ENCODE data around the gene DHRS12.

Gene DHRS12

GRCh38 chr13:51820016-51820597, 16.1 kb upstream of the DHRS12 start:
- H3K9me3 ChIP-seq (replicated peaks in 1 of 2; ENCODE audit: control insufficient read depth in 2 of 2, insufficient read depth in 1 of 2, low read depth in 1 of 2, low read length in 2 of 2): no peaks in the 10 kb centered on the region
- no peak overlapping the region for H3K9ac ChIP-seq (ENCODE audit: low read depth, low read length, poor library complexity)
- WGBS, 2 donors (ENCODE audit: extremely low coverage in 2 of 2, insufficient read length in 2 of 2, insufficient replicate concordance in 1 of 2): no CpG with 5 or more reads among the region's 4 CpGs
- H3K14ac ChIP-seq (ENCODE audit: low read length): no peak overlapping the region
- no peak overlapping the region for H3K23ac ChIP-seq (ENCODE audit: low read depth, low read length, poor library complexity)
- H4K8ac ChIP-seq (ENCODE audit: low read depth, low read length): no peak overlapping the region
- H3K36me3 ChIP-seq (replicated peaks in 1 of 2; ENCODE audit: control insufficient read depth in 2 of 2, insufficient read depth in 2 of 2, low read length in 2 of 2): no peaks in the 10 kb centered on the region
- H2AFZ ChIP-seq (ENCODE audit: low read length): no peak overlapping the region
- no peak overlapping the region for H3K4me2 ChIP-seq (ENCODE audit: insufficient read depth, low read length, poor library complexity, severe bottlenecking)
- H3K4me3 ChIP-seq (ENCODE audit: low read length in 2 of 2): no peak overlapping the region
- peaks cover 0 to 26% (median 0%) of the 10 kb centered on the region in 3 experiments for H3K27me3 ChIP-seq (ENCODE audit: control insufficient read depth in 3 of 3, insufficient read depth in 3 of 3, low read depth in 1 of 3, low read length in 3 of 3)
- H2BK5ac ChIP-seq (ENCODE audit: low read length): no peak overlapping the region
- H3K79me1 ChIP-seq (ENCODE audit: low read depth, low read length): no peaks in the 10 kb centered on the region
- H2BK15ac ChIP-seq (ENCODE audit: low read length): no peak overlapping the region
- H3K4me1 ChIP-seq (ENCODE audit: control insufficient read depth in 2 of 2, insufficient read depth in 1 of 2, low read depth in 1 of 2, low read length in 2 of 2): no peaks in the 10 kb centered on the region
- no peak overlapping the region for H3K18ac ChIP-seq (ENCODE audit: low read length)
- no peak overlapping the region for H2BK120ac ChIP-seq (ENCODE audit: low read depth, low read length)
- no peak overlapping the region for H4K91ac ChIP-seq (ENCODE audit: low read depth, low read length, poor library complexity)
- H3K4ac ChIP-seq (ENCODE audit: low read length): no peak overlapping the region
- no peak overlapping the region for H3K27ac ChIP-seq (replicated peaks; ENCODE audit: low read length)
- no peak for DNase-seq (ENCODE audit: low spot score)
- no peak overlapping the region for H2BK12ac ChIP-seq (ENCODE audit: low read length)
- H2AK5ac ChIP-seq (ENCODE audit: low read depth, low read length): no peak overlapping the region

DNA sequence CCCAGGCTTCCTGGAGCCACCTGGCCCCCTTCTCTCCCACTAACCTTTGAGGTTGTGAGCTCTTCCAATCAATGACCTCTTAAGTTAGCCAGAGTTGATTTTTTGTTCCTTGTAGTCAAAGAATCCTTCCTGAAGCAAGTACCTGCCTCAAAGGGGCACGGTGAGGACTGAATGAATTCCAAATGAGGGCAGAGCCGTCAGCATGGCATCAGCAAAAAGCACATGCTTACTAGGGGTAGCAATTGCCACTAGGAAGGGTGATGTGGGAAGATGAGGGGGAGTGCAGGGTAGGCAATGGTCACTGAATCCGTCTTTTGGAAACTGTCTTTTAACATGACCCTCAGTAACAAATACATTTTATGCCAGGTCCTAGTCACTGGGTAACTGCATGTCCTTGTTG, 15.6 kb upstream of the DHRS12 start:
- H3K18ac ChIP-seq (ENCODE audit: low read length): no peak overlapping the region
- H3K27me3 ChIP-seq (ENCODE audit: control insufficient read depth in 3 of 3, insufficient read depth in 3 of 3, low read depth in 1 of 3, low read length in 3 of 3): peaks cover 0 to 26% (median 0%) of the 10 kb centered on the region in 3 experiments
- no CpG with 5 or more reads among the region's 3 CpGs for WGBS, 2 donors (ENCODE audit: extremely low coverage in 2 of 2, insufficient read length in 2 of 2, insufficient replicate concordance in 1 of 2)
- H3K9me3 ChIP-seq (replicated peaks in 1 of 2; ENCODE audit: control insufficient read depth in 2 of 2, insufficient read depth in 1 of 2, low read depth in 1 of 2, low read length in 2 of 2): no peaks in the 10 kb centered on the region
- H3K23ac ChIP-seq (ENCODE audit: low read depth, low read length, poor library complexity): no peak overlapping the region
- no peaks in the 10 kb centered on the region for H3K79me1 ChIP-seq (ENCODE audit: low read depth, low read length)
- no peak overlapping the region for H2AFZ ChIP-seq (ENCODE audit: low read length)
- no peaks in the 10 kb centered on the region for H3K36me3 ChIP-seq (replicated peaks in 1 of 2; ENCODE audit: control insufficient read depth in 2 of 2, insufficient read depth in 2 of 2, low read length in 2 of 2)
- H3K4me1 ChIP-seq (ENCODE audit: control insufficient read depth in 2 of 2, insufficient read depth in 1 of 2, low read depth in 1 of 2, low read length in 2 of 2): peaks cover 0 to 1% of the 10 kb centered on the region in 2 donors
- no peak for DNase-seq (ENCODE audit: low spot score)
- no peak overlapping the region for H3K27ac ChIP-seq (replicated peaks; ENCODE audit: low read length)
- no peak overlapping the region for H4K8ac ChIP-seq (ENCODE audit: low read depth, low read length)
- H2BK15ac ChIP-seq (ENCODE audit: low read length): no peak overlapping the region
- no peak overlapping the region for H3K14ac ChIP-seq (ENCODE audit: low read length)
- H3K9ac ChIP-seq (ENCODE audit: low read depth, low read length, poor library complexity): no peak overlapping the region
- no peak overlapping the region for H2AK5ac ChIP-seq (ENCODE audit: low read depth, low read length)
- H3K4me3 ChIP-seq (ENCODE audit: low read length in 2 of 2): no peak overlapping the region
- H2BK5ac ChIP-seq (ENCODE audit: low read length): no peak overlapping the region
- no peak overlapping the region for H4K91ac ChIP-seq (ENCODE audit: low read depth, low read length, poor library complexity)
- no peak overlapping the region for H3K4ac ChIP-seq (ENCODE audit: low read length)
- H3K4me2 ChIP-seq (ENCODE audit: insufficient read depth, low read length, poor library complexity, severe bottlenecking): no peak overlapping the region
- no peak overlapping the region for H2BK120ac ChIP-seq (ENCODE audit: low read depth, low read length)
- no peak overlapping the region for H2BK12ac ChIP-seq (ENCODE audit: low read length)

DNA sequence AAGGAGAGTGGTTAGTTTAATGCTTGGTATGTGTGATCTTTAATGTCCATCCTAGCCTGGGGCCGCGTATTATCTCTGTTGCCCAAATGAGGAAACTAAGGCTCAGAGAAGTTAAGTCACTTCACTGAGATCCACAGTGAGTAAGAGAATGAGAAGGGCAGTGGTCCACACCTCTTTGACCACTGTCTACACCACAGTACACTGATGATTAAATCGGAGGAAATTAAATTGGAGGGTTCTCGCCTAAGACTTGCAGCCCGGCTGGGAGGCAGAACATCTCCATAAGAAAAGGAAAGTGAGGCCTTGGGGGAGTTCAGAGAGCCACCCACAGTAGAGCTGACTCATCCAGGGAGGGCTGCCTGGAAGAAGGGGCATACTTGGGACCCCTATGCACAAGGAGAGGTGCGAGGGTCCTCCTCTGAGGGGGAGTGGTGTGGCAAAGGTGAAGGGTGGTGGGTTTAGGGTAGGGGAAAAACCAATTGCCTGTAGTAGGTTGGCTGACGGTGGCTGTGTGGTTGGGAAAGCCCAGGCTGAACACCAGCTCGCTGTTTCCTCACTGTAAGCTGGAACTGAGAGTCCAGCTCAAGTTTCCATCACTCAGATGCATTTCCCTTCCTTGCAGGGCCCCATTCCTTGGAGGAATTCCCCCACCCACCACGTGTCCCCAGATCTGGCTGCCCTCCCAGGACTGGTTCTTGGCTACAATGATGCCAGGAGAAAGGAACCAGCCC, 15.0 kb upstream of the DHRS12 start:
- Histone ChIP-seq H4K91ac (ENCODE audit: low read depth, low read length, poor library complexity) (no peak overlapping the region), H3K9me3 (replicated peaks in 1 of 2; ENCODE audit: control insufficient read depth in 2 of 2, insufficient read depth in 1 of 2, low read depth in 1 of 2, low read length in 2 of 2) (no peaks in the 10 kb centered on the region), H3K4me1 (ENCODE audit: control insufficient read depth in 2 of 2, insufficient read depth in 1 of 2, low read depth in 1 of 2, low read length in 2 of 2) (peaks cover 0 to 1% of the 10 kb centered on the region in 2 donors), H2BK120ac (ENCODE audit: low read depth, low read length) (no peak overlapping the region), H3K9ac (ENCODE audit: low read depth, low read length, poor library complexity) (no peak overlapping the region), H2AK5ac (ENCODE audit: low read depth, low read length) (no peak overlapping the region), H3K27ac (replicated peaks; ENCODE audit: low read length) (no peak overlapping the region), H3K23ac (ENCODE audit: low read depth, low read length, poor library complexity) (no peak overlapping the region), H3K4me3 (ENCODE audit: low read length in 2 of 2) (no peak overlapping the region), H3K4me2 (ENCODE audit: insufficient read depth, low read length, poor library complexity, severe bottlenecking) (no peak overlapping the region), H2BK15ac (ENCODE audit: low read length) (no peak overlapping the region), H3K79me1 (ENCODE audit: low read depth, low read length) (no peaks in the 10 kb centered on the region), H2BK5ac (ENCODE audit: low read length) (no peak overlapping the region), H3K18ac (ENCODE audit: low read length) (no peak overlapping the region), H3K36me3 (replicated peaks in 1 of 2; ENCODE audit: control insufficient read depth in 2 of 2, insufficient read depth in 2 of 2, low read length in 2 of 2) (no peaks in the 10 kb centered on the region), H3K27me3 (ENCODE audit: control insufficient read depth in 3 of 3, insufficient read depth in 3 of 3, low read depth in 1 of 3, low read length in 3 of 3) (peaks cover 0 to 28% (median 0%) of the 10 kb centered on the region in 3 experiments), H2BK12ac (ENCODE audit: low read length) (no peak overlapping the region), H2AFZ (ENCODE audit: low read length) (no peak overlapping the region), H3K14ac (ENCODE audit: low read length) (no peak overlapping the region), H4K8ac (ENCODE audit: low read depth, low read length) (no peak overlapping the region), H3K4ac (ENCODE audit: low read length) (no peak overlapping the region)
- WGBS, 2 donors (ENCODE audit: extremely low coverage in 2 of 2, insufficient read length in 2 of 2, insufficient replicate concordance in 1 of 2): no CpG with 5 or more reads among the region's 9 CpGs
- DNase-seq (ENCODE audit: low spot score): no peak

- H3K4me3 ChIP-seq (ENCODE audit: low read length in 2 of 2): no peak overlapping the region
- peaks cover 0 to 1% of the 10 kb centered on the region in 2 donors for H3K4me1 ChIP-seq (ENCODE audit: control insufficient read depth in 2 of 2, insufficient read depth in 1 of 2, low read depth in 1 of 2, low read length in 2 of 2)
- no peak overlapping the region for H3K27ac ChIP-seq (replicated peaks; ENCODE audit: low read length)
- no peaks in the 10 kb centered on the region for H3K9me3 ChIP-seq (replicated peaks in 1 of 2; ENCODE audit: control insufficient read depth in 2 of 2, insufficient read depth in 1 of 2, low read depth in 1 of 2, low read length in 2 of 2)
- H3K14ac ChIP-seq (ENCODE audit: low read length): no peak overlapping the region
- no peak overlapping the region for H3K23ac ChIP-seq (ENCODE audit: low read depth, low read length, poor library complexity)
- H2BK15ac ChIP-seq (ENCODE audit: low read length): no peak overlapping the region
- H3K4ac ChIP-seq (ENCODE audit: low read length): no peak overlapping the region
- H3K36me3 ChIP-seq (replicated peaks in 1 of 2; ENCODE audit: control insufficient read depth in 2 of 2, insufficient read depth in 2 of 2, low read length in 2 of 2): no peaks in the 10 kb centered on the region
- no peaks in the 10 kb centered on the region for H3K79me1 ChIP-seq (ENCODE audit: low read depth, low read length)
- H3K27me3 ChIP-seq (ENCODE audit: control insufficient read depth in 3 of 3, insufficient read depth in 3 of 3, low read depth in 1 of 3, low read length in 3 of 3): peaks cover 0 to 31% (median 0%) of the 10 kb centered on the region in 3 experiments
- no peak overlapping the region for H2BK120ac ChIP-seq (ENCODE audit: low read depth, low read length)
- WGBS, 2 donors (ENCODE audit: extremely low coverage in 2 of 2, insufficient read length in 2 of 2, insufficient replicate concordance in 1 of 2): no CpG with 5 or more reads among the region's 4 CpGs
- no peak overlapping the region for H2BK5ac ChIP-seq (ENCODE audit: low read length)
- no peak overlapping the region for H2BK12ac ChIP-seq (ENCODE audit: low read length)
- no peak overlapping the region for H3K18ac ChIP-seq (ENCODE audit: low read length)
- DNase-seq (ENCODE audit: low spot score): no peak
- H3K4me2 ChIP-seq (ENCODE audit: insufficient read depth, low read length, poor library complexity, severe bottlenecking): no peak overlapping the region
- H2AK5ac ChIP-seq (ENCODE audit: low read depth, low read length): no peak overlapping the region
- H2AFZ ChIP-seq (ENCODE audit: low read length): no peak overlapping the region
- no peak overlapping the region for H4K91ac ChIP-seq (ENCODE audit: low read depth, low read length, poor library complexity)
- no peak overlapping the region for H3K9ac ChIP-seq (ENCODE audit: low read depth, low read length, poor library complexity)
- no peak overlapping the region for H4K8ac ChIP-seq (ENCODE audit: low read depth, low read length)
Measured at GRCh38 chr13:51818276-51818675, 14.3 kb upstream of the DHRS12 start.

All from neuronal stem cell (in vitro differentiated cells).